ENCODE results near the gene FLOT1.
"Not testable (repeated sequence)": the region's sequence is repeated elsewhere in the genome, so short reads cannot be mapped to it uniquely, and the experiment has no call there.

The FLOT1 gene

DNA sequence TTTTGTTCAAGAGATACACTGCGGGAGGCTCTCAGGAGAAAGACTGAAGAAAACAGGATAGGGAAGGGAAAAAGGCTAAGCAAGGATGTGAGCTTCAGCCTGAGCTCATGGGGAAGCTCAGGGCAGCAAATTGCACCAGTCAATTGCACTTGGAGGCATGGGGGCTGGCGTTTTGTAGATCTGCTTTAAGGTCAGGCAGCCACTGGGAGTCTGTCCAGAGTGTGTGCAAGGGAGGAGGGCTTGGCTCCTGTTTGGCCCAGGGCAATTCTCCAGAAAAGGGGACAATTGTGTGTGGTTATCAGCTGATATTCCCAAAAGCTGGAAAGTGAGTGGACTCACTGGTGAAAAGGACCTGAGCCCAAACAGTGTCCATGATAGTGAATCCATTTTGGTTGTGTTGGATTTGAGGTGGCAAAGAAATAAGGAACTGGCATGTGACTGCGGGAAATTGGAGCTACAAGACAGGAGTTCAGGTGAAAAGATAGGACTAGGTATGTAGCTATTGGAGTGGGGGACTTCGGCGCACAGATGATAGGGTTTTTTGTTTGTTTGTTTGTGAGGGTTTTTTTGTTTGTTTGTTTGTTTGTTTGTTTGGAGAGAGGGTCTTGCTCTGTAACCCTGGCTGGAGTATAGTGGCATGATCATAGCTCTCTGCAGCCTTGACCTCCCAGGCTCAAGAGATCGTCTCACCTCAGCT, 24.1 kb upstream of the FLOT1 start:
- FAIRE-seq, result no peak

DNA sequence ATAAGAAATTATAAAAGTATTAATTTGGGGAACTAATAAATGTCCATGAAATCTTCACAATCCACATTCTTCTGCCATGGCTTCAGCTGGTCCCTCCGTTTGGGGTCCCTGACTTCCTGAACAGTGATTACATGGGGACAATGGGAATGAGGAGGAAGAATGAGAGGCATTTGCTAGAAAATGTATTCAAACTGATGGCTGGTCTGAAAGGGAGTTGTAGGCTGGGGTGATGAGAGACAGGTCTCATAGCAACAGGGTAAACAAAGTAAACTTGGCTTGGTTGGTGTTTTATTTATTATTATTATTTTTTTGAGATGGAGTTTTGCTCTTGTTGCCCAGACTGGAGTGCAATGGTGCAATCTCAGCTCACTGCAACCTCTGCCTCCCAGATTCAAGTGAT, 23.0 kb upstream of the FLOT1 start:
- peak; percentile 17 for FAIRE-seq

DNA sequence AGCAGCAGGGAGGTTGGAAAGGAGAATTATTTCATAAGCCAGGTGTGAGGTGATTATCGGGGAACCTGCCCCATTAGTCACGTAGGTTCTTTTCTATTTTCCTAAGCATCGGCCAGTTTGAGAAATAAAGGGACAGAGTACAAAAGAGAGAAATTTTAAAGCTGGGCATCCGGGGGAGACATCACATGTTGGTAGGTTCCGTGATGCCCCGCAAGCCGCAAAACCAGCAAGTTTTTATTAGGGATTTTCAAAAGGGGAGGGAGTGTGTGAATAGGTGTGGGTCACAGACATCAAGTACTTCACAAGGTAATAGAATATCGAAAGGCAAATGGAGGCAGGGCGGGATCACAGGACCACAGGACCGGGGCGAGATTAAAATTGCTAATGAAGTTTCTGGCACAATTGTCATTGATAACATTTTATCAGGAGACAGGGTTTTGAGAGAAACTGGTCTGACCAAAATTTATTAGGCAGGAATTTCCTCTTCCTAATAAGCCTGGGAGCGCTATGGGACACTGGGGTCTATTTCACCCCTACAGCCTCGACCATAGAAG, 22.1 kb upstream of the FLOT1 start:
- FAIRE-seq, result not testable (repeated sequence)

DNA sequence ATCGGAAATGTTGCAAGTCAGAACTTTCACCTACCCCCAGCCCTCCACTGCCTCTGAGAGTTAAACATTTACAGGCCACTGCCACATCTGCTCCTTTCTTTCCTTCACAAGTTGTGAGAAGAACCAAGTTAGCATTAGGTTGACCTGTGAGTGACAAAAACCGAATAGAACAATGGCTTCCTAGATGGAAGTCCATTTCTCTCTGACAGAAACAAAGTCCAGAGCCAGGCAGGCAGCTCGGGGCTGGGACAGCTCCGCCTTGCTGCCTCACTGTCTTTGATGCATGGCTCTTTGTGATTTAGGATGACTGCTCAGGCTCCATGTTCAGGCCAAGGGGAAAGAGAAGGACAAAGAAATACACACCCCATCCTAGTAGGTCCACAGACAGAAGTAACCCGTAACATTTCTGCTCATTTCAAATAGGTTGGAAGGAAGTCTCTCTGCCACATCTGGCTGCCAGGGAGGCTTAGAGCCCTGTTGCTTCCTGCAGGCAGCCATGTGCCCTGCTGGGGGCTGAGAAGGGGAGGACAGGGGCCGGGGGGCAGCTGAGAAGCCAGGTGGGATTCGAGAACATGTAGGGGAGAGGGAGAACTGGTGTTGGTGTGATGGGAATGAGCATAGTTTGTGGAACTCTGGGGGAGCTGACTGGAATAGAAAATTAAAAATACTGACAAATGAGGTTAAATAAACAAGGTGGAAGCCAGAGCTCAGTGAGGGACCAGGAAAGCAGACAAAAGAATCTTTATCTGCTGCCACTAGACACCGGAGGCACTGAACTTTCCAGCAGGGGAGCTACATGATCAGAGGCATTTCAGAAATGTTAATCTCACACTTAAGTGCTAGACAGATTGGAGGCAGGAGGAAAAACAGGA, 21.4 kb upstream of the FLOT1 start:
- peak; percentile 98 for FAIRE-seq

DNA sequence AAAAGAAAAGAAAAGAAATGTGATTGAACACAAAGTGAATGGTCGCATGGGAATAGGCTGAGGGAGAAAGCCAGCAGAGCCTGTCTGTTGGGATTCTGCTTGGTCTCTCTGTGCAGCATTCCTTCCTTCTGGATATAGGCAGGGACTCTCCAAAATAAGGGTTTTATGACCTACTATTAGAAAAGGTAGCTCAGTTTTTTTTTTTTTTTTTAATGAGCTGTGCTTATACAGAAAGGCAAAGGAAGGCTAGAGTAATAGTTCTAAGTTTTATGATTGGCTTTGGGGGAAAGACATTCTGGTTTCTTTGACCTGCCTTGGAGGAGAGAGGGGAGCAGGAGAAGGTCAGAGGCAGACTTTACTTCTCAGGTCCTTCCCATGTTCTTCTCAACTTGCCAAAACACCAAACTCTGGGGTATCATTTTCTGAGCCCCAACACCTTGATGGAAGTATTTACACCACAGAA, 20.7 kb upstream of the FLOT1 start:
- FAIRE-seq, result peak; percentile 17

DNA sequence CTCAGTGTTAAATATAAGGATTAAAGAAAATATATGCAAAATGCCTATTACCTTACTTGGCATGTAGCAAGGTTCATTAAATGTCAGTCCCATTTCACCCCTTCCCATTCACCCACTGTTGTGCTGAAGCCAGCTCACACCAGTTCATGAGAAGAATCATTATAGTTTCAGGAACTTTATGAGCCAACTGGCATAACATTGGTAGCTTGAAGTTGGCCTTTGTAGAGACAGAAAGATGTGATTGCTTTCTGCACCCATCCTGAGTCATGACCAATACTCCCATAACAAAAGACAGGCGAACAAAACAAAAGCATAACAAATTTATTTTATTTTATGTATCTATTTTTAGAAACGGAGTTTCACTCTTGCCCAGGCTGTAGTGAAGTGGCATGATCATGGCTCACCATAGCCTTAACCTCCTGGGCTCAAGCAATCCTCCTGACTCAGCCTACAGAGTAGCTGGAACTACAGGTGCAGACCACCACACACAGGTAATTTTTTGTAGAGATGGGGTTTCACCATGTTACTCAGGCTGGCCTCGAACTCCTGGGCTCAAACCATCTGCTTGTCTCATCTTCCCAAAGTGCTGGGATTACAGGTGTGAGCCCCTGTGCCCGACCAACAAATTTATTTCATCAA, 19.4 kb upstream of the FLOT1 start:
- FAIRE-seq, result no peak

DNA sequence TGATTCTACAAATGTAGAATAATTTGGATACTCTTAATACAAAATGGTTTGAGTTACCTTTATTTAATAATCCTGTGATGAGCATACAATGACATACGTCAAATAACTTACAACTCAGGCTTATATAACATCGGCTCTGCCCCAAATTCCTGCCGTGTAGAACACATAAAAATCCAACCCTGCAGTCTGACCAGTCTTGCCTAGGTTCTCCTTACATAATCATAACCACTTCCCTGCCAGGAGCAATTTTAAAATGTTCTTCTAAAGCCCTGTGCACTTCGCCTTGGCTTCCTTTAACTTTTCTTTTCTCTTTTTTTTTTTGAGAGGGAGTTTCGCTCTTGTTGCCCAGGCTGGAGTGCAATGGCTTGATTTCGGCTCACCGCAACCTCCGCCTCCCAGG, 18.1 kb upstream of the FLOT1 start:
- FAIRE-seq, result no peak

DNA sequence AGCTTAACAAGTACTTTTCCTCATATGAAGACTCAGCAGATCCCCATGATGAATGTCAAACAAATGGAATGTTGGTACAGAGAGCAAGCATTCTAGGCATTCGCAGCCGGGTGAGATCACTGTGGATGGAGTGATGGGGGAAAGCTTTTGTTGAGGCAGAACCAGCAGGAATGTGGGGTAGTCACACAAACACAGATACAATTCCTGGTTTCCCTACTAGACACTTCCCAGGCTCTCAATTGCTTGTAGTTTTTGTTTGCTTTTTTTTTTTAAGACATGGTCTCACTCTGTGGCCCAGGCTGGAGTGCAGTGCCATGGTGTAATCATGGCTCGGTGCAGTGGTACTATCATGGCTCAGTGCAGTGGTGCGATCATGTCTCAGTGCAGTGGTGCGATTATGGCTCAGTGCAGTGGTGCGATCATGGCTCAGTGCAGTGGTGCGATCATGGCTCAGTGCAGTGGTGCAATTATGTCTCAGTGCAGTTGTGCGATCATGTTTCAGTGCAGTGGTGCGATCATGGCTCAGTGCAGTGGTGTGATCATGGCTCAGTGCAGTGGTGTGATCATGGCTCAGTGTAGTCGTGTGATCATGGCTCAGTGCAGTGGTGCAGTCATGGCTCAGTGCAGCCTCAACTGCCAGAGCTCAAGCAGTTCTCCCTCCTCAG, 17.2 kb upstream of the FLOT1 start:
- peak; percentile 91 for FAIRE-seq

DNA sequence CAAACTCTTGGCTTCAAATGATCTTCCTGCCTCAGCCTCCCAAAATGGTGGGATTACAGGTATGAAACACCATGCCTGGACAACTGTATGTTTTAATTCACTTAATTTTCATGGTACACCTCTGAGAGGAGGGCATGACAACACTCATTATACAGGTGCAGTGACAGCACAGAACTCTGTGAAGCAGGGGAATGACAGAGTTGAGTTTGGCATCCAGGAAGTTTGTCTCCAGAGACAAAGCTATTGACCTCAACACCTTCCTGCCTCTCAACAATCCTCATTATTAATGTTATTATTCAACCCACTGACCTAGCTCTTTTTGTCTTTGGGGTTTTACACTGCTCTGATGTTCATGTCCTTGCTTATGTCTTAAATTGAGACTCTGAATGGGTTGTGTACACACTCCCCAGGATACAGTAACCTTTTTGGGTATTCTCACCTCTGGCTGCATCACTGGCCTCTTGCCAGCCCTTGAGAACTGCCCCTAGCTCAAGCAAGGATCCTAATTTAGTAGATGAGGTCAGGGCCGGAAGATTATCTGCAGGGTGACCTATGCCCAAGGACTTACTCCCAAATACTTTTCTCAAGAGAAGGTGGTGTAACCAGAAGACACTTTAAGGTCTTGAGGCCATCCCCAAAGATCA, 14.9 kb upstream of the FLOT1 start:
- FAIRE-seq, result no peak

DNA sequence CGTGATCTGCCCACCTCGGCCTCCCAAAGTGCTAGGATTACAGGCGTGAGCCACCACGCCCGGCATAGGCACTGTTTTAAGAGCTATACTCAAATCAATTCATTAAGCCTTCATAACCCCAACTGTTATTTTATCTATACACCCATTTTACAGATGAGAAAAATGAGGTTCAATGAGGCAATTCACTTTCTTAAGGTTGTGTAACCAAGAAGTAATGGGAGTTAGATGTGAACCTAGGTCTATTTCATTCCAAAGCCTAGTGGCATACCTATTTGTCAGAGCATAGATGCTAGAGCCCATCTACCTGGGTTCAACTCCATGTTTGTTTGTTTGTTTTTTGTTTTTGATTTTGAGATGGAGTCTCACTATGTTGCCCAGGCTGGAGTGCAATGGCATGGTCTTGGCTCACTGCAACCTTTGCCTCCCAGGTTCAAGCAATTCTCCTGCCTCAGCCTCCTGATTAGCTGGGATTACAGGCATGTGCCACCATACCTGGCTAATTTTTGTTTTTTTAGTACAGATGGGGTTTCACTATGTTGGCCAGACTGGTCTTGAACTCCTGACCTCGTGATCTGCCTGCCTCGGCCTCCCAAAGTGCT, 14.0 kb upstream of the FLOT1 start:
- not testable (repeated sequence) for FAIRE-seq

DNA sequence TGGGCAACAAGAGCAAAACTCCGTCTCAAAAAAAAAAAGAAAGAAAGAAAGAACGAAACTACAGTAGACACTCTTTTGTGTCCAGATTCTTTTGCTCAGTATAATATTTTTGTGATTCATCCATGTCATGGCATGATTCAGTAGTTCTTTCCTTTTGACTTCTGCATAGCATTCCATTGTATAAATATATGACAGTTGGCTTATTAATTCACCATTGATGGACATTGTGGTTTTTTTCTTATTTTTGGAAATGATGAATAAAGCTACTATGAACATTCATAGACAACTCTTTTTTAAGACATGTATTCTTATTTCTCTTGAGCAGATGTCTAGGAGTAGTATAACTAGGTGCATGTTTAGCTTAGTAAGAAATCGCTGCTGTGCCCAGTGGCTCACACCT, 12.1 kb upstream of the FLOT1 start:
- no peak for FAIRE-seq

DNA sequence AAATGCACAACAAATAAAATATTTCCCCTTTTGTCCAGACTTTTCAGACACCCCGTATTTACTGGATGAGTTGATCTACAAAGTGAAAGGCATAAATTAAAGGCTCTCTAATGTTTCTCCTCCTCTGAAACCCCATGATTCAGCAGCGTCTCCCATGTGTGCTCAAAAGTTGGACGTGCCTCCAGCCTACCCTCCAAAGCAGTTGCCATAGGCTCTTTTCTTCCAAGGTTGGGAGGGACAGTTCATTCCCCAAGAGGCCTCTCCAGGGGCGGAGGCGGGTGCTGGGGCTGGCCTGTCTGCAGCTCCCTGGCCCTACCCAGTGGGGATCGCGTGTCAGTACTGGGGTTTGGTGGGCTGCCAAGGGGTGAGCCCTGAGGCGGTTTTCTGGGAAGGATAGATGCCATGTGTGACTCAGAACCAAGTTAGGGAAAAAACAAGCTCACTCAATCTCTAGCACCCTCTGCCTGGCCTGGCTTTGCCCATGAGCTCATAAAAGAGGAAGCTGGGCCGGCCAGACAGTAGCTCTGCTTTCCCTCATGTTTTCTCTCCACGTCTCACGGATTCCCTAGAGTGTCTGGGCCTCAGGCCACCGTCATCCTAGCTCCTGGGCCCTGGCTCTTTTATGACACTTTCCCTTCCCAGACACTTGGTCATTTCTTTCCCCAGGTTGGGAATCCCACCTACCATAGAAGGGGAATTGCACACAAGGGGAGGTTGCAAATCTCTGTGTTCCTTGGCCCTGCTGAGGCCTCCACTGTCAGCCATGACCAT, 9.9 kb upstream of the FLOT1 start:
- no peak for FAIRE-seq

DNA sequence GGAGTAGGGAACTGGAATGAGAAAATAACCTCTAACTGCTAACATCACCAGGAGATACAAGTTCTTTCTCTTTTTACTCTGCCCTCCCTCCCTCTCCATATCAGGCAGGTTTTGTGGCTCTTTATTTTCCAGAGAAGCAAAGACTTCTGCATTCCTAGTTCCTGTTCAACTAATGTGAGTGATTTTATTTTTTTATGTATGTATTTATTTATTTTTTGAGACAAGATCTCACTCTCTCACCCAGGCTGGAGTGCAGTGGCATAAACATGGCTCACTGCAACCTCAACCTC, 7.8 kb upstream of the FLOT1 start:
- FAIRE-seq, result no peak

DNA sequence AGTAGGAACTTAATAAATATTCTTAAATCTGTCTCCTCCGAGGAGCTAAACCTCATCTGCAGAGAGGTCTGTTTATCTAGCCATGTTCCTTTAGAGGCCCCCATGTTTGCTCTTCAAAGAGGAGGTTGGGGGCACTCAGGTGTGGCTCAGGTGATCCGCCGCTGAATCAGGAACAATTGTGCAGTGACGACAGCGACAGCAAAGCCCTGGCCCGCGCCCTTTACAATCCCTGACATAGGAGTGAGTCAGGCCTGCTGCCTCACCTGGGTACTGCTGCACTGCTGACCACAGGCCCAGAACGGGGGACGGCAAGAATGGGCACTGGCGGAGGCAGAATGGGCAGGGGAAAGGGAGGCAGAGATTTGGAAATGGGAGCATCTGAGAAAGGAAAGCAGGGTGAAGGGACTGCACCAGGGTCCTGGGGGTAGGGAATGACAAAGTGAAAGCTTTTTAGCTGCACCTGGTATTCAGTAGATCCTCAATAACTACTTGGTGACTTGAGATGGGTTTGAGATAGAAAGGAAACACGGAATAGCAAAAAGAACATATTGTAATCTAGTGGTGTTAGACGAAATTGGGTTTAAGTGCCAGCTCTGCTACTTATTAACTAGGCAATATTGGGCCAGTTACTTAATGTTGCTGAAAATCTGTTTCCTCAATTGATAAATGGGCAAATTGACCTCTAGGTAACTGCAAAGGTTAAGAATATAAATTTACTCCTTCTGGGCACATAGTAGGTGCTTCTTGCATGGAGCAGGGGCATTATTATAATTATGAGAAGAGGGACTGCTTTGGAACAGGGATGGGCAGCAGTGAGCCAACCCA, 7.3 kb upstream of the FLOT1 start:
- no peak for FAIRE-seq

DNA sequence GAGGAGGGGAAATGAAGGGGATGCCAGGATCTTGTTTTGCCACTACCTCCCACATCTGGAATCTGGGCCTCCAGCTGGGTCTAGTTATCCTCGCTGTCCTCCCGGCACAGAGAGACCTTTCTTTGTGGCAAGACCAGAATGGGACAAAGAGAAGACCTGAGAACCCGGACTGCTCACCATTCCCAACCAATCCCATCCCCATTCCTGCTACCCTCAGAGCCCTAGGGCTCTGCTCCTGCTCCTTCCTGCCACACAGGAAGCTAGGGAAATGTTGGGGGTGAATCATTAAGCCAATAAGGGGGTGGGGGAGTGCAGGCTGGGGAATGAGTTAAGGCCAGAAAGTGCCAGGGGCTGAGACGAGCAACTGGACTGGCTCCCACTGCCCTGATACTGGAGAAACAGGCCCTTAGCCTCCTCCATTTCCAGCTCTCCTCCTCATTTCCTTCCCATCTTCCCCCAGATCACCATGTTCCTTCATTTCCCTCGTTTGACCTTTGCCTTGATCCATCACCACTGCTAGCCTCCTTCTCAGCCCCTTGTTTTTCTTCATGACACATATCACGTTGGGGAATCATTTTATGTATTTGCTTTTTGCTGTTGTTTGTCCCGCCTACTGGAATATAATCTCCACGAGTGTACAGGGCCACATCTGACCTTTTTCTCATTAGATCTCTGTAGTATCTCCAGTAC, 6.5 kb upstream of the FLOT1 start:
- FAIRE-seq, result no peak

DNA sequence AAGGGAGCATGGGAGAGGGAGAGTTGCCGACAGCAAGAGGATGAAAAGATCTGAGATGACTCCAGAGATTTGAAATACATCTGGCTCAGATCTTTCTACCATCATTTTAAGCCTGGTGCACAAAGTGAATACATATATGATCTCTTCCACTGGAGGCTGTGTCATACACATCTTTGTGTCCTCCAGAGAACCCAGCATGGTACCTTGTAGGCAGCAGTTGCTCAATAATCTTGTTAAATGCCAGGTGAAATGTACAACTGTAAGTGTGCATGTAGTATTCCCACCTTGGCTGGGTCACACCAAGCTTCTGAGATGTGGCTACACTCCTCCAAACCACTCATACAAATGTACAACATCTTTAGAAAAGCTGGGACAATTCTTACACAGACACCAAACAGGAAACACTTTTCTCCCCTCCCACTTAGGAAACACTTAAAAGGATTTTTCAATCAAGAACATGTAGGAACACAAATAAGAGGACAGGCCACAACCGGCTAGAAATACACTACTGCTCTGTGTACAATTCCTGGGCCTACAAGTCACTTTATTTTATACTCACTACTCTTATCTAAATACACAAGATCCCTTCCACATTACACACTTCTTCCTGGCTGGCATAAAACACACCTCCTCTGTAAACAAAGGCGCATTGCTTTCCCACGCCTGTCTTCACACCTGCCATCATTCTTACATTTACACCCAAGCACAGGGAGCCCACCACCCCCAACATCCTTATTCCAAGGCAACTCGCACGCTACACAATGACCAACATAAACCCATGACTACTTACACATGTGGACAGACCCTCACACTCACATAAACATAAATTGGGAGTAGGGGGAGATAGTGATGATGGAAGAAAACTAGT, 5.6 kb upstream of the FLOT1 start:
- no peak for FAIRE-seq

DNA sequence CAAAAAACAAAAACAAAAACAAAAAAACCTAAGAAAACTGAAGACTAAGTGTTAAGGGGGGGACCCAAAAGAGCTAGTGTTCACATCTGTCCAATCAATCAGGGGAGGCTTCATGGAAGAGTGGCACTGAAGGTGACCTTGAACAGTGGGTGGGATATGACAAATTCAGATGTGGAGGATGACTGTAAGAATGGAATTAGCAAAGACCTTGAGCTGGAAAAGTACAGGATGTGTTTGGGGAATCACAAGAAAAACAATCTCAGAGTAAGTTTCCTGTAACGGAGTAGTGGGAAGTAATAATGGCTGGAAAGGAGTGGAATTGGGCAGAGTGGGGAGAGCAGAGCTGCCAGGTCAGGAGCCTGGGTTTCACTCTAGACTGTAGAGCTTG, 4.8 kb upstream of the FLOT1 start:
- no peak for FAIRE-seq

DNA sequence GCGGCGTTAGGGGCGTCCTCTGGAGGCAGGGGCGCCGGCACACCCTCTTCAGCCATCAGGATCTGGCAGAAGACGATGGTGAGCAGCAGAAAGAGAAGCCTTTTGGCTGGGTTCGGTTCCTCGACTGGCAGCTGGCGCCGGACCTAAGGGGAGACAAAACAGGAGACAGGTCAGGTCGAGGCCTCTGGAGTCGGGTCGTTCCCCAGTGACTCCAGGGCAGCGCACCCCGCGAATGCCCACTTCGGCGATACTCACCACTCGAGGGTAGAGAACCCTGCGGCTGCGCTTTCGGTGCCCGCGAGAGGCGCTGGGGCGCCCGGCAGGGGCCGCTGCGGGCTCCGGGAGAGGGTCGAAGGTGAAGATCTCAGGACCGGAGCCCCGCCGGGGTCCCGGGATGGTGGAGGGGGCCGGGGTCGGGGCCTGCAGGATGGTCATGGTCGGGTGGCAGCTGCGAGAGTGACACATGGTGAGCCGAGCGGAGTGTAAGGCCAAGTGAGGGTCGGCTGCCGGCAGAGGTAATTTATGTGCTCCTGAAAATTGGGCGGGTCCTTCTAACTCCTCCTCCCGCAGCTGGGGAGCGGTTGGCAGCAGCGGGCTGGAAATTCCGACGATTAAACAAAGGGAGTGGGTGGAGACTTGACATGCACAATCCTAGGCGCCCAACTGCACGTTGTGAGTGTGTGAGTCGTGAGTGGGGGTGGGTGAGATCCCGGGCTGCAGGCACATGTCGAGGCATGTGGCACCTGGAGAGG, 1.7 kb upstream of the FLOT1 start, which contains the start of gene IER3:
TSS of gene IER3 (minus strand) at position 494 of the 752 bp plus-strand sequence. CDS start at position 465, 29 bp downstream.
- FAIRE-seq, result peak; percentile 93
